ENCODE measurements around the gene RNPC3.
"Not testable (repeated sequence)": the region's sequence is repeated elsewhere in the genome, so short reads cannot be mapped to it uniquely, and the experiment has no call there.

DNA sequence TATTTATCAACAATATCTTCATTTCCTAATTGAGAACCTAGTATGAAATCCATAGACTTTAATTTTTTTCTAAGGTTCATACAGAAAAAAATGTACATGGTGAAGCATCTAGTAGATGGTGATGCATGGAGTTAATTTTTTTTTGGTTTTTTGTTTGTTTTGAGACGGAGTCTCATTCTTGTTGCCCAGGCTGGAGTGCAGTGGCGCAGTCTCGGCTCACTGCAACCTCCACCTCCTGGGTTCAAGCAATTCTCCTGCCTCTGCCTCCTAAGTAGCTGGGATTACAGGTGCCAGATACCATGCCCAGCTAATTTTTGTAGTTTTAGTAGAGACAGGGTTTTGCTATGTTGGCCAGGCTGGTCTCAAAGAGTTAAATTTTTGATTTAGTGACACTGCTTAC lies 35.6 kb downstream of the RNPC3 start:
- TF ChIP-seq, protein P1, sequence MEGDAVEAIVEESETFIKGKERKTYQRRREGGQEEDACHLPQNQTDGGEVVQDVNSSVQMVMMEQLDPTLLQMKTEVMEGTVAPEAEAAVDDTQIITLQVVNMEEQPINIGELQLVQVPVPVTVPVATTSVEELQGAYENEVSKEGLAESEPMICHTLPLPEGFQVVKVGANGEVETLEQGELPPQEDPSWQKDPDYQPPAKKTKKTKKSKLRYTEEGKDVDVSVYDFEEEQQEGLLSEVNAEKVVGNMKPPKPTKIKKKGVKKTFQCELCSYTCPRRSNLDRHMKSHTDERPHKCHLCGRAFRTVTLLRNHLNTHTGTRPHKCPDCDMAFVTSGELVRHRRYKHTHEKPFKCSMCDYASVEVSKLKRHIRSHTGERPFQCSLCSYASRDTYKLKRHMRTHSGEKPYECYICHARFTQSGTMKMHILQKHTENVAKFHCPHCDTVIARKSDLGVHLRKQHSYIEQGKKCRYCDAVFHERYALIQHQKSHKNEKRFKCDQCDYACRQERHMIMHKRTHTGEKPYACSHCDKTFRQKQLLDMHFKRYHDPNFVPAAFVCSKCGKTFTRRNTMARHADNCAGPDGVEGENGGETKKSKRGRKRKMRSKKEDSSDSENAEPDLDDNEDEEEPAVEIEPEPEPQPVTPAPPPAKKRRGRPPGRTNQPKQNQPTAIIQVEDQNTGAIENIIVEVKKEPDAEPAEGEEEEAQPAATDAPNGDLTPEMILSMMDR (IDR thresholded peaks at IDR 0.05), result not testable (repeated sequence)
- TF ChIP-seq POLR2AphosphoS5 (IDR thresholded peaks at IDR 0.05), result not testable (repeated sequence)
